Jurkat, Clone E6-1 (cell line): ENCODE results near the gene TTLL10.

Source experiments
- DNase-seq: peaks from one replicate; pipeline ENCODE4 v3.0.0-alpha.2; 2011; ENCODE audit warnings: low read depth, low spot score
- H3K4me3 ChIP-seq: 2 replicates; pipeline ENCODE4 v1.5.1; 2011; ENCODE audit warnings: mild to moderate bottlenecking, low read length, control low read depth, moderate library complexity

TTLL10 gene

DNA sequence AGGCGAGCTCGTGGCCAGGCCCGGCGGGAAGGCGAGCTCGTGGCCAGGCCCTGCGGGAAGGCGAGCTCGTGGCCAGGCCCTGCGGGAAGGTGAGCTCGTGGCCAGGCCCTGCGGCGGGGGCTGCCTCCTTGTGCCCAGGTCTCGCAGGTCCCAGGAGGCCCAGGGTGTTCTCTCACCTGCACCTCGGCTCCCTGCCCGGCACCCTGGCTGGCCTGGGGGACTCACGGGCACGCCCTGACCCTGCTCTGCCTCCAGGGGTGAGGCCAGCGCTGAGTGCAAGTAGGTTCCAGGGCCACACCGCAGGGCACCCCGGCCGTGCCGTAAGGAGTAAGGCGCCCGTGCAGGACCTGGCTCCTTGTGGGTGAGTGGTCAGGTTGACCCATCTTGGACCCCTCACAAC lies 53.7 kb downstream of the TTLL10 start:
- DNase-seq: no peak
- H3K4me3 ChIP-seq: no peak overlapping the region

DNA sequence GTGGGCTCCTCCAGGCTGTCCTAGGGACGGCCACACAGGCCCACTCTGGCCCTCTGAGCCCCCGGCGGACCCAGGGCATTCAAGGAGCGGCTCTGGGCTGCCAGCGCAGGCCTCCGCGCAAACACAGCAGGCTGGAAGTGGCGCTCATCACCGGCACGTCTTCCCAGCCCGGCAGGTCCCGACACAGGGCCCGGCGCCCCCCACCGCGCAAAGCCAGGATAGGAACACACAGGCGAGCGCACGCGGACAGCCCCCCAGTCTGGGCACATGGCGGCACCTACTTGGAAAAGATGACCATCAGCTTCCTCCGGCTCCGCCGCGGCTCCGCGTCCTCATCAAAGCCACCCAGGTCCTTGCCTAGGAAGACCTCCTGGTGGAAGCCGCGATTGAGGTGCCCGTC lies 54.5 kb downstream of the TTLL10 start:
- DNase-seq: no peak
- no peak overlapping the region for H3K4me3 ChIP-seq

DNA sequence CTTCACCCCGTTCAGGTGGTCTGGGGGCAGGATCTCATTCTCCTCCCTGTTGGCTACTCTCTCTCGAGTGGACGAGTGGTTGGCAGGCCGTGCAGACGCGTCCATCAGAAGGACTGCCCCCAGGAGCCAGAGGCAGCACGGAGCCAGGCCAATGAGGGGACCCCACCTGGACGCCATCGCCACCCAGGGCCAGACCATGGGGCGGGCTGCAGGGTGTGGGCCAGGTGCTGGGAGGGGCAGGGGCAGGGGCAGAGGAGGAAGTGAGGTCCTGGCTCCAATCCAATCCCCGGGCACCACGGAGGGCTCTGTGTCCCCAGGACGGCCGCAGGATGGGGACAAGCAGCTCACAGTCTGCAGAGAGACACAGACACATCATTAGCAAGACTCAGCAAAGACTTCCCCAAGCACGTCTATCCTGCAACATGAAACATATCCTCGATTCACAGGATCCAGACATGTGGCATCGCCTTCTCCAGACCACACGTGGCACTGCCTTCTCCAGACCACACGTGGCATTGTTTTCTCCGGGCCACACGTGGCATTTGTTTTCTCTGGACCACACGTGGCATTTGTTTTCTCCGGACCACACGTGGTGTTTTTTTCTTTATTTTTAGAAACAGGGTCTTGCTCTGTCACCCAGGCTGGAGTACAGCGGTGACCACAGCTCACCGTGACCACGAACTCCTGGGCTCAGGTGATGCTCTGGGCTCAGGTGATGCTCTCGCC lies 55.1 kb downstream of the TTLL10 start:
- H3K4me3 ChIP-seq: no peak overlapping the region
- no peak for DNase-seq

DNA sequence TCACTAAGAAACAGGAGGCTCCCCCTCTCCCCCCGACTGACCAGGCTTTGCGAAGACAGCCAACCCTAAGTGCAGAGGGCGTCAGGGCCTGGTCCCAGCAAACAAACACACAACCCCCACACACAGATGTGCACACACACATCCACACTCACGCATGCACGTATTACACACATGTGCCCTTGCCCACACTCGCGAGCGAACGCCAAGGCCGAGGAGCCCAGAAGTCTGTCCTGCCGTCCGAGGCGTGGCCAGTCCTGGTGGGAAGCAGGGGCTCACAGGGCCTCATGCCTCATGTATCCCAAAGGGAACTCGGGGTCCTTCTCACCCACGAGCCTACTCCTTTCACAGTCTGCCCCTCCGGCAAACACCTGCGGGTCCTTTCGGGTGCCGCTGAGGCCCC lies 56.1 kb downstream of the TTLL10 start:
- no peak for DNase-seq
- no peak overlapping the region for H3K4me3 ChIP-seq

DNA sequence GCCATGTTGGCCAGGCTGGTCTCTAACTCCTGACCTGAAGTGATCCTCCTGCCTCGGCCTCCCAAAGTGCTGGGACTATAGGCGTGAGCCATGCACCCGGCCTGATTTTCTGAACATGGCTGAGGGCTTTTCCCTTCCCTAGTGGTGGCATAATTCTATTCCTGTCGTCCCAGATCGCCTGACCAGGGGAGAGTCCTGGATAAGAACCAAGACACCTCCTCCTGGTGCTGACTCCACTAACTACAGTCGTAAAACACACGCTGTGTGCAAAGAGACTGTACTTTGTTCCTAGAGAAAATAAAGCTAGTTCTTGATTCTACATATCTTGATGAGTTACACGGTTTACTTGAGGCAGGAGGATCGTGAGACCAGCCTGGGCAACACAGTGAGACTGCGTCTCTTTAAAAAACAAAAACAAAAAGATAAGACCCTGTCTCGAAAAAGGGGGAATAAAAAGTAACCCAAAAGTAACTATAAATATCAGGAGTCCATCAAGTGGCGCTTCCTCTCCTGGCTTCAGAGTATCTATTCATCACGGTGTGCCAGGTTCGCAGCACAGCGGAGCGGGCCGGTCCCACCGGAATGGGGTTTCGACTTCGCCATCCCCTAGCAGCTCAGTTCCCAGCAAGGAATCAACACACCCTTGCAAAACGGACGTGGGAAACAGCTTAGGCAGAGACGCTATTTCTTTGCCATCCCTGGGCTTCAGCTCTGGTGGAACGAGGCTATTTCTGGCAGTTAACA lies 57.1 kb downstream of the TTLL10 start:
- no peak for DNase-seq

DNA sequence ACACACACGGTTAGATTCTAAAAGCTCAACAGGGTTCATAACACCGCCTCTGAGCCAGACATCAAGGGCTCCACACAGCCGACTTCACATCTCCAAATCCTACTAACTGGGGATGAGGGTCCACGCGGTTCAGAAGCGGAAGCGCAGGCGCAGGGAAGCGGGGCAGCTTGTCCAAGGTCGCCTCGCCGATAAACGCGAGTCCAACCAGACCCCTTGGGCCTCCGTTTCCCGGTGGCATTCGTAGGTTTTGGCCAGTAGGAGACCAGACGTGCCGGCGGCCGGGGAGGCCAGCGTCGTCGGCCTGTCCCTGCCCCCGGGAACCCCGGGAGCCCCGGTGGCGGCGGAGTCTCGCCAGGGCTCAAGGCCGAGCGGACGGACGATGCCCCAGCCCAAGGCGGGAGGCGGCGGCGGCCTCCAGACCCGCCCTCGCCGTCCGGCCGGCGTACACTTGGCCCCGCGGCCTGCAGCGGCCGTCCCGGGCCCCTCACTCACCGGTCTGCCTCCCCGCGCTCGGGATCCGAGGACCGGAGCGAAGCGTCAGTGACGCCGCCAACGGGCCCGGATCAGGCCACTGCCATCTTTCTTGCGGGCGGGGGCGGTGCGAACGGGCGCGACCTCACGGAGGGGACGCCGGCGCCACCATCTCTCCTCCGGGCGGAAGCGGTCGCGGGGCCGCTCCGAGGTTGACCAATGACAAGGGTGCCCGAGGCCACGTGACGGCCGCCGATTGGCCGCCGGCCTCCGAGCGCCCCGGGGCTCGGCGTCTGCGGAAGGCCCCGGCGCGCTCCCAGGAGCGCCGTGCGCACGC lies 57.9 kb downstream of the TTLL10 start, which contains the start of gene SDF4:
SDF4 (minus strand) TSS at position 602 of the 808 bp plus-strand sequence. CDS start 3,229 bp downstream, outside the sequence.
- DNase-seq: peak; percentile 92
- peak within 1 kb of the TSS; percentile 96 for H3K4me3 ChIP-seq

More for the DNA sequence above, 57.1 kb downstream of the TTLL10 start:
- H3K4me3 ChIP-seq: peak overlapping the region; percentile 96

DNA sequence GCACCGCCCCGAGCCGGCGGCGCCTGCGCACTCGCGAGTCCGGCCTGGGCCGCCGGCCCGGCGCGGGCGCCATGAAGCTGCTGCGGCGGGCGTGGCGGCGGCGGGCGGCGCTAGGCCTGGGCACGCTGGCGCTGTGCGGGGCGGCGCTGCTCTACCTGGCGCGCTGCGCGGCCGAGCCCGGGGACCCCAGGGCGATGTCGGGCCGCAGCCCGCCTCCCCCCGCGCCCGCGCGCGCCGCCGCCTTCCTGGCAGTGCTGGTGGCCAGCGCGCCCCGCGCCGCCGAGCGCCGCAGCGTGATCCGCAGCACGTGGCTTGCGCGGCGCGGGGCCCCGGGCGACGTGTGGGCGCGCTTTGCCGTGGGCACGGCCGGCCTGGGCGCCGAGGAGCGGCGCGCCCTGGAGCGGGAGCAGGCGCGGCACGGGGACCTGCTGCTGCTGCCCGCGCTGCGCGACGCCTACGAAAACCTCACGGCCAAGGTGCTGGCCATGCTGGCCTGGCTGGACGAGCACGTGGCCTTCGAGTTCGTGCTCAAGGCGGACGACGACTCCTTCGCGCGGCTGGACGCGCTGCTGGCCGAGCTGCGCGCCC lies 58.6 kb downstream of the TTLL10 start, which contains the start of gene B3GALT6:
B3GALT6 (plus strand) TSS at position 30 of the 588 bp plus-strand sequence; CDS start at position 72, 42 bp downstream.
- DNase-seq: no peak
- H3K4me3 ChIP-seq: peak within 1 kb of the TSS; percentile 96

DNA sequence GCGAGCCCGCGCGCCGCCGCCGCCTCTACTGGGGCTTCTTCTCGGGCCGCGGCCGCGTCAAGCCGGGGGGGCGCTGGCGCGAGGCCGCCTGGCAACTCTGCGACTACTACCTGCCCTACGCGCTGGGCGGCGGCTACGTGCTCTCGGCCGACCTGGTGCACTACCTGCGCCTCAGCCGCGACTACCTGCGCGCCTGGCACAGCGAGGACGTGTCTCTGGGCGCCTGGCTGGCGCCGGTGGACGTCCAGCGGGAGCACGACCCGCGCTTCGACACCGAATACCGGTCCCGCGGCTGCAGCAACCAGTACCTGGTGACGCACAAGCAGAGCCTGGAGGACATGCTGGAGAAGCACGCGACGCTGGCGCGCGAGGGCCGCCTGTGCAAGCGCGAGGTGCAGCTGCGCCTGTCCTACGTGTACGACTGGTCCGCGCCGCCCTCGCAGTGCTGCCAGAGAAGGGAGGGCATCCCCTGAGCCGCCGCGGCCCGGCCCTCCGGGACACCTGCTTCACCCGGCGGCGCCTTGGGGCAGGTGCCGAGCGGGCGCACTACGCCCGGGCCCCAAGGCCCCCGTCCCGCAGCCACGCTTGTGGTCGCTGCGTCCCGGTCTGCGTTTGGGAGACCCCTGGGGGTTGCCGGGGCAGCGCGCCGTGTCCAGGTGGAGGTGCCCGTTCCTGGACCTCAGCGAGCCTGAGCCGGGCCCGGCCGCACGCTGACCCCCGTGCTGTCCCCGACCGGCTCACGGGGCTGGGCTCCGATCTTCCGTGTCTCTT lies 59.3 kb downstream of the TTLL10 start:
- H3K4me3 ChIP-seq: peak overlapping the region; percentile 54

DNA sequence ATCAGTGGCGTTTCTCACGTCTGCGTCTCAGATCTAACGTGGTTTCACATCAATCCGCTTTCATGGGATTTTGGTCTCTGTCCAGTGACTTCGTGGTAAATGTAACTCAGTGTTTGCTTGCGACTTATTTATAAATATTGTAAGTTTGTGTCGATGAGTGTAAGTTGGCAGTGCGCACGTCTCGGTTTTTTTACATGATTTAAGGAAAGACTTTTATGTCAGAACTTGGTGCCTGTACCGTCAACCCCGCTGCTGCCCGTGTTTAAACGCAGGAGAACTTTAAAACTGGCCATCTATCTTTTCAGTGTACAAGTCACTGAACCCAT lies 59.9 kb downstream of the TTLL10 start:
- H3K4me3 ChIP-seq: no peak overlapping the region
- DNase-seq: no peak

More for the DNA sequence above, 59.3 kb downstream of the TTLL10 start:
- no peak for DNase-seq

DNA sequence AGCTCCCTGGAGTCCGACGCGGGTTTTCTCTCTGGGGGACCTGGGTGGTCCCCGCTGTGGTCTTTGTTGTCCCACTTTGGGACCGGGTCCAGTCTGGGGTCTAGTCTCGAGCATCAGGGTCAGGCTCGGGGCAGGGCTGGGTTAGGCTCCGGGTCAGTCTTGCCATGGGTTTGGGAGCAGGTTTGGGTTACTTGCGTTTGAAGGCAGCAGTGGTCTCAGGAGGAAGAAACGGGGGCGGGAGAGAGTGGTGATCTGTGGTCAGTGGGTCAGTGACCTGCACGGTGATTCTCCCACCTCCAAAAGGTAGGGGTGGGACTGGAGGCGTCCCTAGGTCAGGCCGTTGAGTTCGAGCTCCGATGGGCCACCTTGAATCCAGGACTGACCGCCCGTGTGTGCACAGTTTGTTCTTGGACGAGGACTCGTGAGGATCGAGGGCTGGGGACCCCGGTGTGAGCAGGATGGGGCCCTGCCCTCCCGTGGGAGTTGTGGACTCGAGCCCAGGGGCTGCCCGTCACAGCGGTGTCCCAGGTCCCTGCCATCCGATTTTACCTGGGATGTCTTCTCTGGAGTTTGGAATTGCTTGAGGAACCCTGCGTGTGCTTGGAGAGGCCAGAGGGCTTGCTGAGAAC lies 60.6 kb downstream of the TTLL10 start:
- H3K4me3 ChIP-seq: no peak overlapping the region
- no peak for DNase-seq

DNA sequence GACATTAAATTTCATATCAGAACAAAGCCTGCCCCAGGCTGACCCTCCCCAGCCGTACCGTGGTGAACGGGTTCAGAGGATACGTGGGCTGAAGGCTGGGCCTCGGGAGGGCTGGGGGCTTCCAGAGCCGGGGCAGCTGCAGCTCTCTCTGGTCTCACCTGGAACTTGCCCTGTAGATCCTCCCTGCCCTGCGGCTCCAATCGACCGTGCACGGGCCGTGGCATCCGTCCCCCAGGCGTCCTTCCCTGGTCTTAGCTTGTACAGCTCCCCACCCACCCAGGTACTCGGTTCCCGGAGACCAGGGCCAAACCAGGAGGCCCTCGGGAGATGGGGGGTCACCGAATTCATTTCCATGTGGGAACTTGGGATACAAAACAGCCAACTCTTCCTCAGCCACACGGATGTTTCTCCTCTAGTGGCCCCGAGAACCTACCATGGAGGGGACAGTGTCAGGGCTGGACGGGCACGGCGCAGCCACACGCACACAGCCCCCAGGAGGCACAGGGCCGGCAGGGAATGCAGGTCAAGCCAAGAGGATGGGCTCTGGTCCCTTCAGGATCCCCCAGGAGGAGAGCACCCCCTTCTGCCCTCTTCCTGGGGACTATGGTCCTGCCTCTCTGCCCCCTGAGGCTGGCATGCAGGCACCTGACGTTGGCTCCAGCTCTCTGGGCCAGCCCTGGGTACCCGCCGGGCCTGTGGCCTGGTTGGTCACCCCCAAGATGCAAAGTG lies 61.5 kb downstream of the TTLL10 start:
- no peak overlapping the region for H3K4me3 ChIP-seq

DNA sequence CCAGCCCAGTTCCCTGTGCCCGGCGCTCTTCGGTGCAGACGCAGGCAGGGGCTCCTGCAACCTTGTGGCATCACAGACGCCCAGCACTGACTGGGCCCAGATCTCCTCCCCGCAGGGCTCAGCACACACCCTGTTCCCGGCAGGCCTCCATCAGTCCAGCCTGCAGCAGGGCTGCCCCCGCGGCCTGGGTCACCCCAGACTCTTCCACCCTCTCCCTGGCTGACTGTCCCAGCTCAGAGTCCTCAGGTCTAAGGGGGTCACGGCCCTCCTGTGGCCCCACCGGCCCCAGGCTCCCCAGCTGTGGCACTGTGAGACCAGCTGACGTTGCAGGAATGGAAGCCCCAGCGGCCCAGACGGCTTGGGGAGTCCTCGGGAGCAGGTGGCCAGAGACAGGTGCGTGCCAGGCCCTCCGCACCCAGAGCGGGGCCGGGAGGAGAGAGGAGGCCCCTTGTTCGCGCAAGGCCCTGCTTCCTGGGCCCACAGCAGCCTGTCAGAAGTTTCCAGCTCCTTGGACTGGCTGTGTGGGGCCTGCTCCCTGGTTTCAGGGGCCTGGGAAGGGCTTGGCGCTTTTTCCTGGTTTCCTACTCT lies 62.6 kb downstream of the TTLL10 start:
- DNase-seq: no peak
- no peak overlapping the region for H3K4me3 ChIP-seq

More for the DNA sequence above, 61.5 kb downstream of the TTLL10 start:
- DNase-seq: no peak

DNA sequence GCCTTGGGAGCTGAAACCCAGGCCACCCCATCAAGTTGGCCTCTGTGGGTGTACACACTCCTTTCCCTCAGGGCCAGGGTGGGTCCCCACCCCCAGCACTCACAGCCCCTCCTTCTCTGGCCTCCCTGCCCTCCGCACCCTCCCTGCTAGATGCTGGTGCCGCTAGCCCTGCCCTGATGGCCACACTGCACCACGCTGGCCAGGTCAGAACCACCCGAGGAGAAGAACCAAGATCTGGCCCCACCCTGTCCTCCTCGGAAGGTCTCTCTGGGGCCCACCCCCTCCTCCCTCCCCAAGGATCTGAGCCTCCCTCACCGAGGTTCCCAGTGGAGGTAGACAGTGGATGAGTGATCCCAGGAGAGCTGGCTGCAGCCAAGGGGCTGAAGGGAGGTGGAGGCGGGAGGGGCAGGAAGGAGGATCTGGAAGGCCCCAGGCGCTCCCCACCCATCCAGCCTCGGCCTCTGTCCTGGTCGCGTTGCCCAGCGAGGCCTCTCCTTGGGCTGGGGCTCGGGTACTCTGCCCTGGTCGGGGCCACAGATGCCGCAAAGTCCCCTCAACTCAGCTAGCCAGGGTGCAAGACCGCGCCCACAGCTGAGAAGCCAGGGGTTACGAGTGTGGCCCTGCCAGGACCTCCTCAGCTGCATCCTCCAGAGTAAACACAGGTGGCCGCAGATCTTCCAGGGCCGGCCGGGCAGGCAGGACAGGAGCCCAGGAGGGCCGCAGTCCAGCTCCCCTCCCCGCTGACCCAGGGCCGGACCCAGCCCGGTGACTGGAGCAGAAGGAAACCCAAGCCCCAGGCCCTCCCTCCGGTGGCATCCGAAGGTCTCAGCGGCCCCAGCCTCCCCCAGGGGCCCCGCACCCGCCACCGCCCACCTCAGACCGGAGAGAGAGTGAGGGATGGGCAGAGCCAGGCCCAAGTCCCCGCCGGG lies 63.5 kb downstream of the TTLL10 start:
- DNase-seq: no peak
- no peak overlapping the region for H3K4me3 ChIP-seq

DNA sequence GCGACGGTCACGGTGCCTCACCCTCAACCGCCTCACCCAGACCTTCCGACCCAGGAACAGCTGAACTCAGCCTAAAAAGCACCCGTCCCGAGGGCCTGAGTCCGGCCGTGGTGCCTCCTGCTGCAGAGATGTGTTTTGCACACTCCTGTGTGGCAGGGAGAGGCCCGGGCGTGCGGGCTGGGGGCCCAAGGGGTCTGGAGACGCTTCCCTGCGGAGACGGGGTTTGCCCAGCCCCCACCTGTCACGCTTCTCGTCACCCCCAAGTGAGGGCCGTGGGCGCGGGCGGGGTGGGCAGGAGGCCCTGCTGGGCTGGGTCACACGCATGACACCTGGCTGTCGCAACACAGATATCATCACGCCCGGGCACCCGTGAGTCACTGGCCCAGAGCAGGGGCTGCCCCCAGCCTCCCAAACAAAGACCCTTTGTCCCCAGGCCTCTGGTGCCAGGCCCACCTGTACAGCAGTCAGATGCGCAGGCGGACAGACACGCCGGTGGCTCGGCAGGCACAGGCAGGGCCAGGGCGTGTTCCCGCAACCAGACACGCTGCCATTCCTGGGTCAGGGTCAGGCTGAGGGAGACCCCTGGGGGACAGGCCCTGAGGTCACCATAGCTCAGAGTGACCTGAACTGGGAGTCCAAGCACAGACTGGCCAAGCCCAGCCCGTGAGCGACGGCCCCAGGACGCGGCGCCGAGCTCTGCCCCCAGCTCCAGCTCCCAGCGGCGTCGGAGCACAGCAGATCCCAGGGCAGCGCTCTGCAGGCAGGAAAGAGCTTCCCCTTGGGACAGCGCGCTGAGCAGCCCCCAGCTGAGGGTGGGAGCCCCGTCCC lies 64.4 kb downstream of the TTLL10 start:
- H3K4me3 ChIP-seq: no peak overlapping the region
- no peak for DNase-seq

DNA sequence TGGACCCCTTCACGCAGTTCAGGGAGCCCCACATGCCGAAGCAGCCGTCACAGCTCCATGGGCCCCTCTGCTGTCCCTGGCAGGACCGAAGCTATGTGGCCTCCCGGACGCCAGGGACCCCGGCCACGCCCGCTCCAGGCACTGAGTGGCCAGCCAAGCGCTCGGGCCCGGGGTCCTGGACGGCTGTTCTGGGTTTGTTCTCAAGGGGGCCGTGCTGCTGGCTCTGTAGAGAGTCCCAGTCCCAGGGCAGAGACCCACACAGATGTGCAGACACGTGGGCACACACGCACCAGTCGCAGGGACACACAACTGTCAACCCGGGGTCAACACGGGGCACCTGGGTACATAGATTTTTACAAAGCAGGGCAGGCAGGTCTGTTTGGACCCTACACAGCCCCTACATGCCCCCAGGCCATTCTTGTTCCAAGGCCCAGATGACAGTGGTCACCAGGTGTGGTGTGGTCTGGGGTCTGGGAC lies 65.1 kb downstream of the TTLL10 start:
- H3K4me3 ChIP-seq: no peak overlapping the region
- DNase-seq: no peak
